Stimulated activated CD4-positive, alpha-beta T cell treated with anti-CD3 and anti-CD28 coated beads, Interleukin-4, amount 100 ng/mL, for 1 hour (primary cell): Measurements from ENCODE around the gene C19orf38.

ENCODE experiments used
- DNase-seq: peaks from one replicate; pipeline ENCODE4 v3.0.0-alpha.2; 2020

C19orf38 gene

DNA sequence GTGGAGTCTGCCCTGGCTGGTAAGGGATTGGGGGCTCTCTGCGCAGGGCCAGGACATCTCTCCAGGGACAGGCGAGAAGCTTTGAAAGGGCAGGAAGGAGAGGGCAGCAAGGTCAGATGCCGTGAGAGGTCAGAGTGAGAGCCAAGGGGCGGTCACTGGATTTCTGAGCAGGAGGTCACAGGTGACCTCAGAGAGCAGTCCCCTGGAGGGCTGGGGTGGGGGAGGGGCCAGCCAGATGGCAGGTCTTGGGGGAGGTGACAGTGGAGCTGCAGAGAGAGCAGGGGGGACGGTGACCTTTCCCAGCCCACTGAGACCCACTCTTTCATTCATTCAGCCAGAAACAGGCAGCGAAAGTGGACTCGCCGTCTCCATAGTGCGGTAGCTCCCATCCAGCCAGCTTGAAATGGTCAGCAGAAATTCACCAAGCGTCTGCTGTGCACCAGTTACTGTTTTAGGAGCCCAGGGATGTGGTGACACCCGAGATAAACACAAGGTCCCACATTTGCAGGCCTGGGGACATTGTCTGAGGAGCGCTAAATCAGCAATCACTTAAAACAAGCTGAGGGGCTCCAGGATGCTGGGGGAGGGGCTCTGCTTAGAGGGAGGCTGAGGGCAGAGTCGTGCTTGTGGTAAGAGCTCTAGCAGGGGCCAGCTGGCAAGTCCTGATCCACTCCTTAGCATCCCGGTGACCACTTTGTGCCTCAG lies 33.3 kb downstream of the C19orf38 start:
- no peak for DNase-seq

DNA sequence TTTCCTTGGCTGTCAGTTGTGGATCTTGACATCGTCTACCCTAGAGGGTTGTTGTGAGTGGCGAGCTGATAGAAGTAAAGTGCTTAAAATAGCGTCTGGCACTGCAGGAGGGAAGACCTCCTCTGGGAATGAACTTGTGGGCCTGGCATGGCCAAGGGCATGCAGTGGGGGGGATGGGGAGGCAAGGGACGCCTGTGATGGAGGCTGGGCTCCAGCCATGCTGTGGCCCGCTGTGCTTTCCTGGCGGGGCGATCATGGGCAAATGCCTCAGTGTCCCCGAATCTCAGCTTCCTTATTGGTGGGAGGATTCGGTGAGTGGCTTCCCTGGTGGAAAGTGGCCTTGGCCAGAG lies 33.9 kb downstream of the C19orf38 start:
- DNase-seq, result no peak

DNA sequence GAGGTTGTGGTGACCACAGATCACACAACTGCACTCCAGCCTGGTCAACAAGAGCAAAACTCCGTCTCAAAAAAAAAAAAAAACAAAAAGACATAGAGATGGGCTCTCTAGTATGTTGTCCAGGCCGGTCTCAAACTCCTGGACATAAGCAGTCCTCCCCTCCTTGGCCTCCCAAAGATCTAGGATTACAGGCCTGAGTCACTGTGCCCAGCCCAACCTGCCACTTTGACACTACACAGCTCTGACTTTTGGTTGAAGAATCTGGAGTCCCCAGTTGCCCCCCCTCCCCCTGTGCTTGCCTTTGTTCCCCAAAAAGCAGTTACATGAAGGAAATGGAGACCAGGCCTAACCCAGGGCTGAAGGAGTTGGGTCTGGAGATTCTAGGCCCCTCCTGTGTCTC lies 36.1 kb downstream of the C19orf38 start:
- no peak for DNase-seq

GRCh38 chr19:10885201-10886169 lies 37.3 kb downstream of the C19orf38 start:
- DNase-seq, result no peak

DNA sequence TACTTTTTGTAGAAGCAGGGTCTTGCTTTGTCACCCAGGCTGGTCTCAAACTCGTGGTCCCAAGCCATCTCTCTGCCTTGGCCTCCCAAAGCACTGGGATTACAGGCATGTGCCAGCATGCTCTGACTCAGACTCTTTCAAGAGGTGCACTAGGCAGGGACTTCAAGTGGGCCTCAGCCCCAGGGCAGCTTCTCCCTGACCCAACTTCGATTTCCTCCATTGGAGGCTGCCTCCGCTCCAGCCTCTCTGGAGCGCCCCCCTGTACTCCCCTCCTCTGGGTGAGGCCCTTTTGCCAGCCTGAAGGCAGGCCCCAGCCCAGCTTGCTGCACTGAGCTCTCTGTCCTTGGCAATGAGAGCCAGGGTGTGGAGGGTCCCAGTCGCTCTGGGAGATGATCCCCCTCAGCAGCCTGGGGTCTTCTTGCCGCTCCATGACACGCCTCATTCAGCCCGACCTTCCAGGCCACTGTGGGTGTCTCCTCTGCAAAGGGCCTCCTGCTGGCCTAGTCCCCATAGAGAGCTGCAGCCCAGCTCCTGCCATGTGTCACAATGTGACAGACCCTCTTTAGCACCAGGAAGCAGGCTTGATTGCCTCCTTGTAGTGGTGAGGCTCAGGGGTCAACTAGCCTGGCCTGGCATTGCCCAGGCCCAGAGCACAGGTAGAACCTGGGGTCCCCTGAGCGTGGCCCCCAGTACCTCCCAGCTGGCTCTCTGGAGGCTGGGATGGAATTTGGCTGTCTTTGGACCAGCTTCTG lies 39.6 kb downstream of the C19orf38 start:
- DNase-seq, result no peak

- DNase-seq, result no peak
Measured at GRCh38 chr19:10888421-10888866, 40.2 kb downstream of the C19orf38 start.

- no peak for DNase-seq
Measured at GRCh38 chr19:10889880-10890279, 41.7 kb downstream of the C19orf38 start.

- no peak for DNase-seq
Measured at GRCh38 chr19:10891405-10892086, 43.3 kb downstream of the C19orf38 start.

GRCh38 chr19:10892256-10892655 lies 44.0 kb downstream of the C19orf38 start:
- DNase-seq, result no peak

- DNase-seq, result no peak
Measured at GRCh38 chr19:10894911-10895213, 46.6 kb downstream of the C19orf38 start.

DNA sequence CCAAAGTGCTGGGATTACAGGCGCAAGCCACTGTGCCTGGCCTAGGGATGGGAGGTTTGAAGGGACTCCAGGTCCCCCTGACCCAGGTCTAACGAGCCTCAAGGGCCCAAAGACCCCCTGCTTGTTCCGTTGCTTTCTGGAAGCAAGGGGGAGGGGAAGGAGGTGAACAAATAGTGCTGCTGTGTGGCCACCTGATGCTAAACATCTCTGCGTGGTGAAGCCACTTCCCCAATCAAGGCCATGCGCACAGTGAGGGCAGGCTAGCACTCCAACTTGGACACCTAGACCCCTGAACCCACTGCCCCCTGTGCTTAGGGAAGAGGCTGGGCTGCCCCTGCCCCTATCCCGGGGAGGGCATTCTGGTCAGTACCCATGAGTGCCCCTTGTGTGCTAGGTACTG lies 47.1 kb downstream of the C19orf38 start:
- no peak for DNase-seq

DNA sequence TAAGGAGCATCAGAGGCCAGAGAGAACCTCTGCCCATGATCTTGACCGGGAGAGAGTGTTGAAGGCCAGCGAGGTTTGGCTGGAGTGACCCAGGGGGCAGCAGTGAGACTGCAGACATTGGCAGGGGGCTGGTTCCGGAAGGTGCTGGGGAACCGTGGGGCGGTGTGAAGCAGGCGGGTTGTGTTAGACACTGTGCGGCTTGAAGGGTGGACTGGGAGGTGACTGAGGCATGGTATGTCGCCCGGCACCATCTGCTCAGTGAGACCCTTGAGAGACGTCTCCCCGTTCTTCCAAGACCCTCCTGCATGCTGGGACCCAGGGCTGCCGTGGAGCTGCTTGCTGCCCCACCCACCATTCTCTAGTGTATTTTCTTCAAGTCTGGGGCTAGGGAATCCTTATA lies 47.7 kb downstream of the C19orf38 start:
- DNase-seq, result no peak

GRCh38 chr19:10896851-10897526 lies 48.8 kb downstream of the C19orf38 start:
- DNase-seq, result no peak

DNA sequence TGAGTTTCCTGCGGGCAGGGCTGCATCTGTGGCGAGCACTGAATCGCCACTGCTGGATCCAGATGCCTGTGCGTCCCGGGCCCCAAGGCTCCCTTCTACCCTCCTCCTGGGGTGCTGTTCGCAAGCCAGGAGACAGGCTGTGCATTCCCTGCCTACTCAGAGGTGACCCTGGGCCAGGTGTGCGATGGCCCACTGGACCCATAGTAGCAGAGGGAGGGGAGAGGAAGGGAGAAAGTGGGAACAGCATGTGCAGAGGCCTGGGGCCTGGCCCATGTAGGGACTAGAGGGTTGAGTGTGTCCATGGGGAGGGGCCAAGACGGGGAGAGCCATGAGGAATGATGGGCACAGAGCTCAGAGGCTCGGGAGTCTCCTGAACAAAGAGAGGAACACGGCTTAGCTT lies 50.4 kb downstream of the C19orf38 start:
- no peak for DNase-seq

GRCh38 chr19:10899151-10899653 lies 51.0 kb downstream of the C19orf38 start:
- no peak for DNase-seq

DNA sequence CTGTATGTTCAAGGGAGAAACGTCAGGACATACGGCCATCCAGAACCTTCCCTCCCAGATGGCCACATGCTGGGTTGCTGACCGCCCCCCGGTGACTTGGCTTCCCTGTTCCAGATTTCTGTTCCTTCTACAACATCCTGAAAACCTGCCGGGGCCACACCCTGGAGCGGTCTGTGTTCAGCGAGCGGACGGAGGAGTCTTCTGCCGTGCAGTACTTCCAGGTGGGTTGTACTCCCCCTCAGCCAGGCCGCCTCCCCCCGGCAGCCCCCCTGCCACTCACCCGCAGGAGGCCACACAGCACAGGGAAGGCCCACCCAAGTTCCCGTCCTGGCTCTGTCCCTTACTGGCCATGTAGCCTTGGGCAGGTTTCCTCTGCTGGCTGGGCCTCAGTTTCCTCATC lies 59.7 kb downstream of the C19orf38 start:
- DNase-seq, result no peak

GRCh38 chr19:10908380-10908960 lies 60.3 kb downstream of the C19orf38 start:
- no peak for DNase-seq

- DNase-seq, result no peak
Measured at GRCh38 chr19:10911579-10912363, 63.6 kb downstream of the C19orf38 start.

DNA sequence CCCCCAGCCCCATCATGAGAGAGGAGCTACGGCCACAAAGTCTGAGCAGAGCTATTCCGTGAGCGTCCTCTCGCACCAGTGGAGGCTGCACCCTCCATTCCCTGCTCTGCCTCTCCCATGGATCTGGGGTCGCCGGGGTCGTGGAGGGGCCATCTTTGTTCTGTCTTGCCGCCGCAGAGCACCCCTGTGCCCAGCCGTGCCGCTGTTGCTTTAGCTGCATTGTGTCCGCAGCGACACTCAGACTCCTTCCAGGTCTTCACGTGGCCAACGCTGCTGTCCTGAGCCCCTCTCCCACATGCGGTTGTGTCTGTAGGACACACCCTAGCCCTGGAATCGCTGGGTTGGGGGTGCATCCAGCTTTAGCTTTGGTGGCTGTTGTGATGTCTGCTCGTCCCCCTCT lies 64.4 kb downstream of the C19orf38 start:
- no peak for DNase-seq

GRCh38 chr19:10913716-10914340 lies 65.6 kb downstream of the C19orf38 start:
- no peak for DNase-seq
